Astrocyte of the spinal cord (primary cell): Measurements from ENCODE around the gene LRRTM4.
"Not testable (repeated sequence)": the region's sequence is repeated elsewhere in the genome, so short reads cannot be mapped to it uniquely, and the experiment has no call there.

ENCODE experiments used
- DNase-seq: peaks from one replicate; pipeline ENCODE4 v3.0.0; 2011; ENCODE audit warnings: low read depth, low spot score
- H3K4me3 ChIP-seq: 2 replicates; pipeline ENCODE4 v1.5.1; 2011; ENCODE audit warnings: low read depth, mild to moderate bottlenecking, low read length, moderate library complexity
- CTCF ChIP-seq: IDR thresholded peaks from 2 replicates; pipeline ENCODE4 v1.5.1; 2012; ENCODE audit warnings: low read depth, mild to moderate bottlenecking, low read length, inconsistent platforms
- in situ Hi-C: cut with HindIII; loops from 2 replicates; pipeline ENCODE4 v1.10.0; 2017; ENCODE audit warnings: low sequenced_read_pairs

LRRTM4 gene

GRCh38 chr2:76721226-76721625, 801.0 kb downstream of the LRRTM4 start:
- no peak for TF ChIP-seq CTCF
- no peak for DNase-seq
- in situ Hi-C loops = no loop called here
- no peak overlapping the region for H3K4me3 ChIP-seq

GRCh38 chr2:76713312-76713711, 808.9 kb downstream of the LRRTM4 start:
- H3K4me3 ChIP-seq = no peak overlapping the region
- in situ Hi-C loops = no loop called here
- no peak for TF ChIP-seq CTCF

GRCh38 chr2:76711490-76711889, 810.7 kb downstream of the LRRTM4 start:
- DNase-seq = no peak
- in situ Hi-C loops = no loop called here

More at GRCh38 chr2:76713312-76713711, 808.9 kb downstream of the LRRTM4 start:
- no peak for DNase-seq

GRCh38 chr2:76700894-76701293, 821.3 kb downstream of the LRRTM4 start:
- DNase-seq = no peak
- H3K4me3 ChIP-seq = no peak overlapping the region
- no peak for TF ChIP-seq CTCF
- in situ Hi-C loops = no loop called here

More at GRCh38 chr2:76711490-76711889, 810.7 kb downstream of the LRRTM4 start:
- no peak overlapping the region for H3K4me3 ChIP-seq
- no peak for TF ChIP-seq CTCF

- in situ Hi-C loops, DNase-seq, H3K4me3 ChIP-seq: not testable (repeated sequence)
Measured at GRCh38 chr2:76697998-76698713, 824.0 kb downstream of the LRRTM4 start.
